HEK293T (cell line): ENCODE data around the gene IGDCC3.

ENCODE experiments used
- BHLHE40 ChIP-seq: fragments of 450-650 bp; IDR thresholded peaks from 2 replicates; pipeline ENCODE4 v1.6.1; 2016; ENCODE audit warnings: mild to moderate bottlenecking, moderate library complexity, borderline replicate concordance
- CTBP1 ChIP-seq: fragments of 450-650 bp; IDR thresholded peaks from 2 replicates; pipeline ENCODE4 v1.6.1; 2016; ENCODE audit warnings: borderline replicate concordance
- ELF4 ChIP-seq: fragments of 450-650 bp; IDR thresholded peaks from 2 replicates; pipeline ENCODE4 v1.6.1; 2017; ENCODE audit warnings: antibody characterized with exemption
- HDGF ChIP-seq: fragments of 450-650 bp; IDR thresholded peaks from 2 replicates; pipeline ENCODE4 v1.6.1; 2017; ENCODE audit warnings: antibody characterized with exemption, borderline replicate concordance
- SP1 ChIP-seq: fragments of 450-650 bp; IDR thresholded peaks from 2 replicates; pipeline ENCODE4 v1.6.1; 2017
- TARDBP ChIP-seq: fragments of 450-650 bp; IDR thresholded peaks from 2 replicates; pipeline ENCODE4 v1.6.1; 2016
- ZNF384 ChIP-seq: fragments of 450-650 bp; IDR thresholded peaks from 2 replicates; pipeline ENCODE4 v1.6.1; 2016

- TF ChIP-seq ELF4, result no peak
- no peak for TF ChIP-seq ZNF384
- TF ChIP-seq CTBP1, result no peak
- TF ChIP-seq BHLHE40, result no peak
- no peak for TF ChIP-seq TARDBP
- no peak for TF ChIP-seq SP1
- no peak for TF ChIP-seq HDGF
These were observed 12.6 kb downstream of the IGDCC3 start for GRCh38 chr15:65365229-65365628.
